PFSK-1 (cell line): Measurements from ENCODE around the gene OR1M1.

Experiments used
- POLR2AphosphoS5 ChIP-seq: IDR thresholded peaks from 2 replicates; pipeline ENCODE4 v1.6.1; 2012; ENCODE audit warnings: low read depth, mild to moderate bottlenecking, control low read depth, low read length, moderate library complexity
- SIN3A ChIP-seq: IDR thresholded peaks from 2 replicates; pipeline ENCODE4 v1.6.1; 2012; ENCODE audit warnings: mild to moderate bottlenecking, low read length, moderate library complexity, borderline replicate concordance; ENCODE audit not compliant: insufficient read depth

DNA sequence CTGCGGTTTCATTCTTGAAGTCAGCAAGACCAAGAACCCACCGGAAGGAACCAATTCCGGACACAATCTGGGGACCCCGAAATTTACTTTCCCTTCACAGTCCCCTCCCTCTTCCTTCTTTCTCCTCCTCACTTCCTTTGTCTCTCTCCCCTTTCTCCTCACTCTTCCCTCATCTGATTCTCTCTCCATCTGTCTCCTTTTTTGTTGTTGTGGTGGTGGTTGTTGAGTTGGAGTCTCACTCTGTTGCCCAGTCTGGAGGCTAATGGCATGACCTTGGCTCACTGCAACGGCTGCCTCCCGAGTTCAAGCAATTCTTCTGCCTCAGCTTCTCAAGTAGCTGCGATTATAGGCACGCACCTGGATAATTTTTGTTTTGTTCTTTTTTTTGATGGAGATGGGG is 32.7 kb upstream of the OR1M1 start:
- TF ChIP-seq POLR2AphosphoS5 (no peak), SIN3A (no peak)
